ENCODE data around the gene PFKP.

Gene PFKP

DNA sequence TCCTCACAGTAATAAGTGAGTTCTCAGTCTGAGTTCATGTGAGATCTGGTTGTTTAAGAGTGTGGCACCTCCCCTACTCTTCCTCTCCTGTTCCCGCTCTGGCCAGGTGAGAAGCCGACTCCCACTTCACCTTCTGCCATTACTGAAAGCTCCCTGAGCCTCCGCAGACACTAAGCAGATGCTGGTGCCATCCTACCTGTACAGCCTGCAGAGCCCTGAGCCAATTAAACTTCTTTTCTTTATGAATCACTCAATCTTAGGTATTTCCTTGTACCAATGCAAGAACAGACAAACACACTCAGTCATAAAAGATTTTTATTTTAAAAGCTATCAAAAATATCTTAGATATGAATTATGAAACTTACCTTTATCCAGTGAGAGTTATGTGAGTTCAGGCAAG, 39.5 kb upstream of the PFKP start:
- TF ChIP-seq, protein P1, sequence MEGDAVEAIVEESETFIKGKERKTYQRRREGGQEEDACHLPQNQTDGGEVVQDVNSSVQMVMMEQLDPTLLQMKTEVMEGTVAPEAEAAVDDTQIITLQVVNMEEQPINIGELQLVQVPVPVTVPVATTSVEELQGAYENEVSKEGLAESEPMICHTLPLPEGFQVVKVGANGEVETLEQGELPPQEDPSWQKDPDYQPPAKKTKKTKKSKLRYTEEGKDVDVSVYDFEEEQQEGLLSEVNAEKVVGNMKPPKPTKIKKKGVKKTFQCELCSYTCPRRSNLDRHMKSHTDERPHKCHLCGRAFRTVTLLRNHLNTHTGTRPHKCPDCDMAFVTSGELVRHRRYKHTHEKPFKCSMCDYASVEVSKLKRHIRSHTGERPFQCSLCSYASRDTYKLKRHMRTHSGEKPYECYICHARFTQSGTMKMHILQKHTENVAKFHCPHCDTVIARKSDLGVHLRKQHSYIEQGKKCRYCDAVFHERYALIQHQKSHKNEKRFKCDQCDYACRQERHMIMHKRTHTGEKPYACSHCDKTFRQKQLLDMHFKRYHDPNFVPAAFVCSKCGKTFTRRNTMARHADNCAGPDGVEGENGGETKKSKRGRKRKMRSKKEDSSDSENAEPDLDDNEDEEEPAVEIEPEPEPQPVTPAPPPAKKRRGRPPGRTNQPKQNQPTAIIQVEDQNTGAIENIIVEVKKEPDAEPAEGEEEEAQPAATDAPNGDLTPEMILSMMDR (IDR thresholded peaks at IDR 0.05) = no peak

DNA sequence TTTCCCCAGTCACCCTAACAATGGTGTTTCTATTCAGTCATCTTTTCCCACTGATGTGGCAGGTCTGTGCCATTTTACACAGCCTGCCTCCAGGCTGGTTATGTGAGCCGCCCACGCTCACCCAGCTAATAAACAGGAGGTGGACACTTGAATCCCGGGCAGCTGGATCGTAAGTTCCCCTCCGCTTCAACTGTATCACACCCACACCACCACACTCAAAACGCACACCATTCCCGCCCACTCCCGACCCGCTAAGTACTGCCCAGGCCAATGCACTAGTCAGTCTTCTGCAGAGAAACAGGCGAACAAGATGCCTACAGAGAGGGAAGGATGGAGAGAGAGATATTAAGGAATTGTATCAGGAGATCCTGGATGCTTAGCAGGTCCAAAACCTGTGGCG, 38.9 kb upstream of the PFKP start:
- TF ChIP-seq, protein P1 (IDR thresholded peaks at IDR 0.05) = no peak

DNA sequence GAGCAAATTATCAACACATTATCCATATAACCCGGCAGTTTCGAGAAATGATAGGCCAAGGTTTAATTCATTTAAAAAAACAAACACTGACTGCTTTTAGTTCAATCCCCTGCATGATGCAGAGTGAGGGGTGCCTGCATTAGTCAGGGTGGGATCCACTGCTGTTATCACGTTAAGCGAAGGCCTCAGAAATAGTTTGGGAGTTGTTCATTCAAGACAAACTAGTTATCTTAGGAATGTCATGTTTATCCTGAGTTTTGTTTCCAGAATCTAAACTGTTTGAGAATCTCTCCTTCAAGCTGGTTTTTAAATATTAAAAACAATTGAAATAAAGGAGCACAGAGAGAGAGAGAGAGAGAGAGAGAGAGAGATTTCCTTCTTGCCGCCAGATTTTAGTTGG, 36.6 kb upstream of the PFKP start:
- TF ChIP-seq, protein P1 (IDR thresholded peaks at IDR 0.05) = no peak

DNA sequence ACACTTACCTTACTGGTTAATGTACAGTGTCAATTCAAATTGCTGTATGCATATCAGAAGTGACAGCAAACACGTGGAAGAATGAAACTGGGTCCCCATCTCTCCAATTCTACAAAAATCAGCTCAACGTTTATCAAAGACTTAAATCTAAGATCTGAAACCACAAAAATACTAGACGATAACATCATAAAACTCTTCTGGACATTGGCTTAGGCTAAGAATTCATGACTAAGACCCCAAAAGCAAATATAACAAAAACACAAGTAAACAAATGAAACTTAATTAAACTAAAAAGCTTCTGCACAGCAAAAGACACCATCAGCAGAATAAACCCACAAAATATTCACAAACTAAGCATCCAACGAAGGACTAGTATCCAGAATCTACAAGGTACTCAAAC, 35.9 kb upstream of the PFKP start:
- TF ChIP-seq, protein P1 (IDR thresholded peaks at IDR 0.05) = no peak

DNA sequence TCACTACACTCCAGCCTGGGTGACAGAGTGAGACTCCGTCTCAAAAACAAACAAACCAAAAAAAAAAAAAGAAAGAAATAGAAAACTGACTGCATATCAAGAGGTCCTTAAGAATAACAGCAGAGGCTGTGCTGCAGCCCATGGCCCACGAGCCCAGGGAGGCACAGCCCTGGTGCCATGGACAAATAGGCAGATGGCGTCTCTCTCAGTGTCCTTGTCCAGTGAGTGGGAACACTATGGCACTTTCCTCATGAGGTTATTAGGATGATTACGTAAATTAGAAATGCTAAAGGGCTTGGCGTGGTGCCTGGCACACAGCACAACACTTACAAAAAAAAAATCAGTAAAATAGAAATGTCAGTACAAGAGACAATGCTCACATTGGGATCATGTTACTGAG, 33.4 kb upstream of the PFKP start:
- TF ChIP-seq, protein P1 (IDR thresholded peaks at IDR 0.05) = no peak

DNA sequence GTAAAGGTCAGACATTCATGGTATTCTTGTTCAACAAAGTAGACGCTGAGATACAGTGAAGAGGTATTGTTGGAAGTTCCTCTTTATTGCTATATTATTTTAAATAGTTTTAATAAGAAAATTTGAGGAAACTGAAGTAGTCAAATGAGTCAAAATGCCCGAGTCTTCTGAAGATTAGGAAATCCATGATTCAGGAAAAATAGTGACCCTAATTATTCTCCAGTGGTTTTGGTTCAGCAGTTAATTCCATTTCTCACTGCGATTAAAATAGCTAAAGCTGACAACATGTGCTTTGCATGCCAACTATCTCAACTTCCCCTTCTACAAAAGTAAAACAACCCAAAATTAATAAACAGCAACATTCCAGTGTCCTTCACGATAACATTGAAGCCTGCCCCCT, 32.7 kb upstream of the PFKP start:
- TF ChIP-seq, protein P1 (IDR thresholded peaks at IDR 0.05) = no peak

DNA sequence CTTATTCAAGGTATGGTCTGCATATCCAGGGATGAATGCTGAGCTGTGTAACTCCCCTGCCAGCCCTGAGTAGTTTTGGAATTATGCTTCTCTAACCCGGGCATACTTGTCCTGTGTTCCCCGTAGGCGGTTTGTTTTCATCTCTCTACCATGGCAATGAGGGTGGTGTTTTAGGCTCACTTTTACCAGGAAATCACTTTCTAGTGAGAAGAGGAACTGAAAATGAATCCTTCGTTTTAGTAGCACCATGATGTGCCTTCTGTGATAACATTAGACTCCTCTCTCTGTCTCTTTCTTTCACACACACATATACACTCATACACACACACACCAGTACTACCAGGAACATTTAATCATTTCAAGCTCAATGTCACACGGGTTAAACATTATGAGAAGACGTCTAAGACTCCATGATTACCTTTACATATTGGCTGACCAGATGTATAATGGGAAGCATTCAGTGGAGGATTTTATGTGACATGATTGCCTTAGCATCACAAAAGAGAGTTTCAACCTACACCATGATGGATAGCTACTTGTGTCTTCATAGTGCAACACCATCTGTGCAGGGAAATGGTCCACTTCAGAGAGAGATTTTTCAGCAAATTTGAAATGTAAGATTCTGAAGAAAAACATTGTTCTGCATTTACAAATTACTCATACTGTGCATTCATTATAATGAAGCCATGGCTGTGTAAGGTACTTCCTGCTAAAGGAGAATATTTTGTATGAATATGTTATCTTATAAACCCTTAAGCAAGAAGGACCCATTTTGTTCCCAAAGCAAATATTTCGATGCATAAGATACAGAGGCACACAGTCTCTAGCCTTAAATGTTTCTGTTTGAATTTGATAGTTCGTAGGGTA, 31.0 kb upstream of the PFKP start:
- TF ChIP-seq, protein P1 (IDR thresholded peaks at IDR 0.05) = no peak
